Endometrial microvascular endothelial cells (primary cell): ENCODE results near the gene CAMK2A. TPM values are rescaled to one million over a fixed set of nuclear protein-coding genes. Genes with fewer than 3 reads are reported as not detected.

Experiments
- in situ Hi-C: cut with HindIII; loops from 2 replicates; pipeline ENCODE4 v1.10.0; 2017; ENCODE audit warnings: low sequenced_read_pairs, low pct_unique_long_range_greater_than_20kb; ENCODE audit errors: inconsistent ontology term
- total RNA-seq: library from RNA; depleted of rRNA; stranded (reverse); fragments of >200 nt; gene quantifications from one replicate; pipeline ENCODE4 v1.2.3, GENCODE V29; 2015; ENCODE audit errors: inconsistent ontology term

Gene CAMK2A
- total RNA-seq, 1 donor from 2014 or later, result not detected

DNA sequence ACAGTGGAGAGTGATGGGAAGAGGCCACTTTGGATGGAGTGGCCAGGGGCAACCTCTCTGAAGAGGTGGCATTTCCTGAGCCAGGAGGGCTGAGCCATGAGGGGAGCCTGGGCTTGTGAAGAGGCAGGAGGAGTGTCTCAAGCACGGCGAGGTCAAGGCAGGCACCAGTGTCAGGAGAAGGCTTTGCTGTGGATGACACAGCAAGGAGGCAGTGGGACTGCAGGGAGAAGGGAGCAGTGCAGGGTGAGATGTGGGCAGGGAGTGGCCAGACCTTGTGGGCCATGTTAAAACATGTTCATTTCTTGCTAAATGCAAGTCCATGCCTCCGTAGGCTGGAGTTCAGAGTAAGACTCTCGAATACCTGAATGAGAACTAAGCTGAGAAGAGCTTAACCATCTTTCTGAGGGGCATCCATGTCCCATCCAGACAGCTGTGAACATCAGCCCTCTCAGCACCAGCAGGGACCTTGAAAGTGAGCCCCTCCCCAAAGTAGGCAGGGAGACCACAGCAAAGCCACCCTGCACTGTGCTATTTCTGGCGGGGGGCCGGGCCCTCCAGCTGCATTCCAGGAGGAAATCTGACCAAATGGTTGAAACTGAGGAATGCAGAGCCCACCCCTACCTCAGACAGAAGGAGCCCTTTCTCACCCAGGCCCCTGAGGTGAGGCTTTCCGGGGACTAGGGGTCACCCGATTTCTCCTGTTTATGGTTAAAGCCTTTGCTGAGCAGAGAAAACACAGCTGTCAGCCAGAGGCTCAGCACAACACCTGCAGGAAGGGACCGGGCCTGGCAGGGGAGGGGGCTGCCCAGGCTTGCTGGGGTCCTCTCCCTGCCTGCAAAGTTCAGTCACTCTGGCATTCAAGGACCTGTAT lies 29.3 kb upstream of the CAMK2A start:
- in situ Hi-C loops, result loop anchor here (25.0 kb wide), 1 partner anchor 343 kb away; the partner anchor contains the start of gene MYOZ3

DNA sequence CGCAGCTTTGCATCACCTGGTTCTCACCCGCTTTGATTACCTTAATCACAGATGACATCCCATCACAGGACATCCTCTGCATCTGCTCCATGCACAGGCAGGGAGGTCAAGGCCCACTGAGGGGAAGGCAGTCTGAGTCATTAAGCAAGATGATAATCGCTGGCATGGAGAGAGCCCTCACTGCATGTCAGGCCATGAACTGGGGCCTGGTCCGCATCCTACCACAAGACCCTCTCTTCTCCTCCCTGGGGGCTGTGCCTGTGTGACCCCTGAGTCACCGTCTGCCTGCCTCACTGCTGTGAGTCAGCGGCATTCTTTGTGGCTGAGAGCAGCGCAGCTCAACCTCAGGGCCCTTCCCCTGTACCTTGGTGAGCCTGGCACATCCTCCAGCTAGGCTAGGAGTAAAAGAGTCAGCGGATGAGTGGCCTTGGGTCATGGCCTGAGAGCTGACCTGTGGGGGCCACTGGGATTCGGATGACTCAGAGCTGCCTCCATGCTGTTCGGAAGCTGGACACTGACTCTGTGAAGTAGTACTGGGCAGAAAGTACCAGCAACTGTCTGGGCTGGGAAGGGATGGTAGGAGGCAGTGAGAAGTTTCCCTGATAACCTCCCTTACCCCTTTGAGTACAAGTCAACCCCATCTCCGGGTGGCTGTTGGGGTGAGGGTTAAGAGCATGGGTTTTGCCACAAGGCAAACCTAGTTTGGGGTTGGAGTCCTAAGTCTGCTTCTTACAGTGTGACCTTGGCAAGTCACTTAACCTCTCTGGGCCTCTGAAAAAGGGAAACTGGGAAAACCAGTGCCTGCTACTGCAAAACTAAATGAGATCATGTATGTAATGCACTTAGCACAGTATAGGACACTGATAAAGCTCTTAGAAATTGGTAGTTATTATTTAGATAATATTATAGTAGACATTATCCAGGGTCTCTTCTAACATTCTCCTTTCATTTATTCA lies 27.8 kb upstream of the CAMK2A start:
- in situ Hi-C loops, result loop anchor here (25.0 kb wide), 1 partner anchor 345 kb away; the partner anchor contains the start of gene MYOZ3

DNA sequence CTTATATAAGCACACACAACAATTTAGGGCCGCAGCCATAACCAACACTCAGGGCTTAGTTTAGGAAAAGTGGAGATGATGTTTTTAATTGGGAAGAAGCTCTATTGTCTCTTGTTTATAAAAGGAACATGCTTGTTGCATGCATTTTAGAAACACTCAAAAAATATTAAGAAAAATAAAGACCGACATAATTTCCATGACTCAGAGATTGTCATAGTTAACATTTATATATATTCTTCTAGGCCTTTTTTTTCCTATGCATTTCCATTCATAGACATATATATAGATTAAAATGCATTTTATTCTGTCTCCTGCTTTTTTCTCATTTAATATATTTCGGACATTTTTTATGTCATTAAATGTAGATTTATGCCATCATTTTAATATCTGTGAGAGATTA lies 26.7 kb upstream of the CAMK2A start:
- in situ Hi-C loops, result loop anchor here (25.0 kb wide), 1 partner anchor 346 kb away; the partner anchor contains the start of gene MYOZ3

DNA sequence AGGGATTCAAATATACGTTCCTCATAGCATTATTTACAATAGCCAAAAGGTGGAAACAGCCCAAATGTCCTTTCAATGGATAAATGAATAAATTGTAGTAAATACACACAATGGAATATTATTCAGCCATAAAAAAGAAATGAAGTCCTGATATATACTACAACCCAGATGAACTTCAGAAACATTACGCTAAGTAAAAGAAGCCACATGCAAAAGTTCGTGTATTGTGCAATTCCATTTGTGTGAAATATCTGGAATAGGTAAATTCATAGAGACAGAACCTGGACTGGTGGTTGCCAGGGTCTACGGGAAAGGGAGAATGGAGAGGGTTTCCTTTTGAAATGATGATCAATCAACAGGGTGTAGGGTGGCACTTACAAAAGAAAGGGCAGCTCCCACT lies 25.7 kb upstream of the CAMK2A start:
- in situ Hi-C loops, result loop anchor here (25.0 kb wide), 1 partner anchor 347 kb away; the partner anchor contains the start of gene MYOZ3

DNA sequence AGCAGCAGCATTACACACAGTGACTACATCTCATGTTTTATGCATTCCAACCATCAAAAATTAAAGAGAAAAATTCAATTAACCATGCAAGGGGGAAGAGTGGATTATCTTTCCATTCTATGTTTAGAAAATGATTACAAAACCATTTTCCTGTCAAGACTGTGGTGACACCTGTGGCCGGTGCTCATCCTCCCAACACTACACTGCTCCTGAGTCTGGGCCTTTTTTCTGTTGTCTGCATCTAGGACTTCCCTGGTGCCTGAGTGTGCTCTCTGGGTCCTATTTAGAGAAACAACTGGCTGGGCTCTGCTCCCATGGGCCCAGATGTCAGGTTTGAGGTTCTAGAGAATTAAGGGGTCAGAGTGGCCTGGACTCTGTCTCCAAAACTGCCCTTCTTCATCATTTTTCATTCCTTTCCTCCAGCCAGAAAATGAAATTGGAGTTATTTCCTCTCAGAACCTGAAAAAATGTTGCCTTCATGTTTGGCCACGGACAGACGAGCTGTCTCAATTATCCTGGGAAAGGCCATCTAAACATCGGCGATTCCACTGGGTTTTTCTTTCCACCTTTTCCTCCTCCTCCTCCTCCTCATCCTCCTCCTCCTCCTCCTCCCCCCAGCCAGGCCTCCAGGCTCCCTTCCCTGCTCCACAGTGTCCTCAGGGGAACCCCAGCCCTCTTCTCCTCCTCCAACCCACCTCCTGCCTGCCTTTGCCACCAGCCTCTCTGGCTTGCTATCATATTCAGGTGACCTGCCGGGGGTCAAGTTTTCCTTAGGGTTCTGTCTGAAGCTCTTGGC lies 24.5 kb upstream of the CAMK2A start:
- in situ Hi-C loops, result loop anchor here (25.0 kb wide), 1 partner anchor 348 kb away; the partner anchor contains the start of gene MYOZ3

DNA sequence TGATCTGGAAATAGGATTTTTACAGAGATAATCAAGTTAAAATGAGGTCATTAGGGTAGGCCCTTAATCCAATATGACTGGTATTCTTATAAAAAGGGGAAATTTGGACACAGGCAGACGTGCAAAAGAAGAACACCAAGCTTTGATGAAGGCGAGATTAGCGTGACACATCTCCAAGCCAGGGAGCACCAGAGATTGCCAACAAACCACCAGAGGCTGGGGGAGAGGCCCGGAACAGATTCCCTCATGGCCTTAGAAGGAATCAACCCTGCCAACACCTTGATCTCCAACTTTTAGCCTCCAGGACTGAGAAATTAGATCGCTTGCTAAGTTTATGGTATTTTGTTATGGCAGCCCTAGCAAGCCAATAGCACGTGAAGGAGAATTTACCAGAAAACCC lies 23.9 kb upstream of the CAMK2A start:
- in situ Hi-C loops, result loop anchor here (25.0 kb wide), 1 partner anchor 349 kb away; the partner anchor contains the start of gene MYOZ3

DNA sequence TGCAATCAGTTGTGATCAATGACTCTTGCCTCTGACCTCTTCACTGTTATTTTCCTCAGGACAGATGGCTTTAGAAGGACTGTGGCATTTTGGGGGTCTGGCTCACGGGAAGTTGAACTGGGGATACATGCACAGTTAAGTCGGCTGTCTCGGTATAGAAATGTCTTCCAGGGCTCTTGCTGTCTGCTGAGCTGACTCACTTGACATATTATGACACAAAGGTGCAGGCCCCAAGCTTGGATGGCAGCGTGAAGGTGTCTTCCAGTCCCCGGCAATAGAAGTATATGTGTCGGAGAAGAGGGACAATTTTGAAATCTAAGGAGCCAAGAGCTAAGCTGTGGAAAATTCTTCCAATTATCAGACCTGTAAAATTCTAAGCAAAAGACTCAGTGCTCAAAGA lies 22.9 kb upstream of the CAMK2A start:
- in situ Hi-C loops, result loop anchor here (25.0 kb wide), 1 partner anchor 350 kb away; the partner anchor contains the start of gene MYOZ3

DNA sequence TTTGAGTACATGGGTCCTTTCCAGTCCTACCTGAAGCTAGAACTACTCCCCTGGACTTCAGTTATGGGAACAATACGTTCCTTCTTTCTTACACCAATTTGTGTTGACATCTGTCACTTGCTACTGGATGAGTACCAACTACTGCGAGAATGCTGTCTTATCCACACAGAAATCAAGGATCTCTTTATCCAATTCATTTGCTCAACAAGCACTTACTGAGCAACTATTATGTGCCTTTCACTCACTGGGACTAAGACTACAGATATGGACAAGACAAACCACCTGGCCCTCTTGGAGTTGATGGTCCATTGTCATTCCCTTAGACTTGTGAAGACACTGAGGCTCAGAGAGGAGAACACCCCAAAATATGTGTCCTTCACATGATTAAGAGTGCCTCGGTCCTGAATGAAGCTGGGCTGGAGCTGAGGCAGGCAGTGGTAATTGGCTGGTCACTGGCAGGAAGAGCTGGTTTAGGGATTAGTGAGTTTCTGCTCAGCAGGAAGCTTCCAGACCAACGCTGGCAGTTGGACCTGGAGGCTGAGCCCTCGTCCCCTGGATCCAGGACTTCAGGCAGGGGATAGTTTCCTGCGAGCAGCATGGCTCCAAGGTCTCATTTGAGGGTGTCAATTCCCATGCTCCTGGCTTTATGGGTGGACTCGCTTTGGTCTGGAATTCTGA lies 21.6 kb upstream of the CAMK2A start:
- in situ Hi-C loops, result loop anchor here (25.0 kb wide), 1 partner anchor 351 kb away; the partner anchor contains the start of gene MYOZ3

DNA sequence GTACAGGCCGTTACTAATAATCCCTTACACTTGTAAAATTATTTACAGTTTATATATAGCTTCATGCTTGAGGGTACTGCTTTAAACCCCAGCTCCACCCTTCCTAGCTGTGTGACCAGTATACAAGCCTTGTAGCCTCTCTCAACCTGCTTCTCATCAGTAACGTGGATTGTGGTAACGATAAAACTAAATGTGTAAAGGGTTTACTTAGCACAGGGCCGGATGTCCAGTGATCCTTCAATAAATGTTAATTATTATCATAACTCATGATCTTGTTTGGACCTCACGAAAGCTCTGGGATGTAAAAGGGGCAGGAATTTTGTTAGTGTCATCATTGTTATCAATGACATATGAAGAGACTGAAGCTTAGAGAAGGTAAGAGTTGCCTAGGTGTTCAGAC lies 20.7 kb upstream of the CAMK2A start:
- in situ Hi-C loops, result loop anchor here (25.0 kb wide), 1 partner anchor 352 kb away; the partner anchor contains the start of gene MYOZ3

DNA sequence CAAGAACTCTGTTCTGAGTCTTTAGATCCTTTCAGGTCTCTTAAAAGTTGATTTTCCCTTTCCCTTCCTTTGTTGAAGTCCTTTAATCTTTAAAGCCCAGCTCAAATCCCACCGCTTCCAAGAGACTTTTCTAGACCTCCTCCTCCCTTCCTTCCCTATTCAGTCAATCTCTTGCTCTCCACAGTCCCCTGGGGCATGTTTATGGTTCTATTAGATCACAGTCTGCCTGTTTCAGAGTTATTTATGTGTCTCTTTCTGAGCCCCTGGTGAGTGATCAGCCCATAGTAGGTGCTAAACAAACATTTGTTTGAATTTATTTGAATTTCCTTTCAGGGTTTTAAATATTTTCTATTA lies 20.3 kb upstream of the CAMK2A start:
- in situ Hi-C loops, result loop anchor here (25.0 kb wide), 1 partner anchor 352 kb away; the partner anchor contains the start of gene MYOZ3

DNA sequence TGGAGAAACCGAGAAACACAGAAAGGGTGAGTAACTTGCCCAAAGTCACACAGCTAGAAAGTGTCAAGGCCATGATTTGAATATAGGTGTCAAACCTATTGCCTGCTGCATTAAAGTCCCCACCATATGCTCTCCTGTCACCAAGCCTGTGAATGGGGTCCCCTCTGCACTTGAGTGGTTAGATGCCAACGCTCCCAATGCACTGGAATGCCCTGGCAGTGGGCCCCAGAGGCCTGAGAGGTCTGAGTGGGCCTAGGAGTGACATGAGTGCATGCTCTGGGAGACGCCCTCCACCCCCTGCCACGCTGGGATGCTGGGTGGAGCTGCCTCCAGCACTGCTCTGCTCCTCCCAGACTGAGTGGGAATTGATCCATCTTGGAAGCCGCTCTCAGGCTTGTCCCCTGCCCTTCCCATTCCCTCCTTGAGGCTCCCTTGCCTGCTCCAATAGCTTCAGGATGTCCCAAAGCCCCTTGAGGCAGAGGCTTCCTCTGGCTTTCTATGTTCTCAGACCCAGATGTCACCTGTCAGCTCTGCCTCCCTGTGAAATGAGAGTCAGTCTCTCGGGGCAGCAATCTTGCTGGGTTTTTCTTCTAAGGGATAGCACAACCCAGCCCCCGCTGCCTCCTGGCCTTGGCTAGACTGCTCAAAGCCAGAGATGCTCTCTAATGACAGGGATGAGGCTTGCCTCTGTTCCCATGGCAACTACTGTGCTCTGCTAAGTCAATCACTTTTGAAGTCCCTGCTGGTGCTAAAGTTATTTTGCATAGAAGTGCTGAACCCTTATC lies 19.7 kb upstream of the CAMK2A start:
- in situ Hi-C loops, result loop anchor here (25.0 kb wide), 1 partner anchor 353 kb away; the partner anchor contains the start of gene MYOZ3

DNA sequence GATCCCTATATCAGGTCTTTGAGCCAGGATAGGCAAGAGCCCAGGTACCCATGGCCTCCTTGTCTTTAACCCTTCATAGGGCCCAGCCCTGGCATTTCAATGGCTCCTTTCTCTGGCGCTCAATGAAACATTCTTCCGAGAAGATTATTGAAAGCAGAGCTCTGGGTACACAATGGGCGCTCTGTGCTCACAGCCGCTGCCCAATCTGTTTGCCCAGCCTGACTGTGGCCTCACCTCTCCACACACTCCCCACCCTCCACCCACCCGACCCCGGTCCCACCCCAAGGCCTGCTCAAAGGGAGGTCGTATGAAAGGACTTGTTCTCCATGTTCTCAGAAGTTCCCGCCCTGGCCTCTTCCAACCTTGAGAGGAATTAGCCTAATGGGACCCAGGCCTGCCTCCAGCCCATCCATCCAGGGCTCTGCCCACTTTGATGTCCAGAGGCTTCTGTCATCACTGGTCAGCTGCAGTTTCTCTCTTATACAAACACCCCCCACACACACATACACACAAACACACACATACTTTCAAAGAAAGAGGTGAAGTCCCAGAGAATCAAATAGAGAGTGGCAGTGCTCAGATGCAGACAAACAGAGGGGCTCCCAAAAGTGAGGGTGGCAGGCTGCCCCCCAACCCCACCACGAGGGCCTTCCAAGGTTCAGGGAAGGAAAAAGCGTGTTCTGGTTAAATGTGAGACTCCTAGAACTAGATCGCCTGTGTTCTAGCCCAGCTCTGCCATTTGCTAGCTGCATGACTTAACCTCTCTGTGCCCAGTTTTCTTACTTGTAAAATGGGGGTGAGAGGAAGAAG lies 18.2 kb upstream of the CAMK2A start:
- in situ Hi-C loops, result loop anchor here (25.0 kb wide), 1 partner anchor 354 kb away; the partner anchor contains the start of gene MYOZ3

DNA sequence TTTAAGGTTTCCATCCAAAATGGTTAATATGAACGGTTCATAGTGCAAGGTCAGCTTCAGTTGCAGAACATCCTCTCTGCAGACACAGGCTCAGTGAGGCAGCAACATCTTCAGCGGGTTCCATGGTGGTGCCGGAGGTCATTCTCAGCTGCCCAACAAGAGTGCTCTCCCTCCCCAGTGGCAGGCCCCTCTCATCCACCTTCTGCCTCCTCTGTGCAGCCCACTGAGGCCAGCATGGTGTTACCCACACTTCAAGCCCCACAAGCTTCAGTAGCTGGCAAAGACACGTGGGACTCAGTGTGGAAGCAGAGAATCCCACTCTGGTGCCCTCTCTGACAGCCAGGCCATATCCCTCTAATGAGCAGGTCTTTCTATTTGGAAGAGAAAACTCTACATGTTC lies 17.2 kb upstream of the CAMK2A start:
- in situ Hi-C loops, result loop anchor here (25.0 kb wide), 1 partner anchor 356 kb away; the partner anchor contains the start of gene MYOZ3

DNA sequence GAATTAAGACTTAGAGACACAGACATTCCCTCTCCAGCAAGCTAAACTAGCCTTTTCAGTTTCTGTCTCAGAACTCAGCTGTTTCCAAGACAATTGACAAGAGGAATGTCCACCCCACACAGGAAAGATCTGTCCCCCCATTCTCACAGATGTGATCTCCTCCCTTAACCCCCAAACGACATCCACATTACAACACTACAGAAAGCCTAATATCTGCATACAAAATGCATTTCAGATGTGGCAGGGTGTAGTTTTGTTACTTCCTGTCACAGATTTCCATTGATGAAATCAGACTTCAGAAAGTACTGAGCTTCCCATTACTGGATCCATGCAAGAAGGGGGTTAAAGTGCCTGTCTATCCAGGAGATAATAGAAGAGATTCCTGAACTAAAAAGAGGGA lies 16.0 kb upstream of the CAMK2A start:
- in situ Hi-C loops, result loop anchor here (25.0 kb wide), 1 partner anchor 357 kb away; the partner anchor contains the start of gene MYOZ3

DNA sequence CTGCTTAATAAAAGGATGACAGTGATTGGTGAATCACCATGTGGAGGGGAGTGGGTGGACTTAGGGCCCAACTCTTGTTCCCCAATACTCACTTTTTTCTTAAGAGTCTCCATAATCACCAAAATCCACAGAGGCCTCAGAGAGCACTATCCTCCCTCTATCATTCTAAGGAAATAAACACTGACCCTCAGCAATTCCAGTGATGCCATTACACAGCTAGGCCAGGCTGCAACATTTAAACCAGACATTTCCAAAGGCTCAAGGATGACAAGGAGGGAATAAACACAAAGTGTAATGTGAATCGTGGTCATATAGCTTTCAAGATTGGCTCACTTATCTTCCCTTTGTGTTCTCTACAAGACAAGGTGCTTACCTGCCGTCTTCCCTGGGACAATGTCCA lies 15.5 kb upstream of the CAMK2A start:
- in situ Hi-C loops, result loop anchor here (25.0 kb wide), 1 partner anchor 357 kb away; the partner anchor contains the start of gene MYOZ3
